ENCODE measurements around the gene IGF1.

DNA sequence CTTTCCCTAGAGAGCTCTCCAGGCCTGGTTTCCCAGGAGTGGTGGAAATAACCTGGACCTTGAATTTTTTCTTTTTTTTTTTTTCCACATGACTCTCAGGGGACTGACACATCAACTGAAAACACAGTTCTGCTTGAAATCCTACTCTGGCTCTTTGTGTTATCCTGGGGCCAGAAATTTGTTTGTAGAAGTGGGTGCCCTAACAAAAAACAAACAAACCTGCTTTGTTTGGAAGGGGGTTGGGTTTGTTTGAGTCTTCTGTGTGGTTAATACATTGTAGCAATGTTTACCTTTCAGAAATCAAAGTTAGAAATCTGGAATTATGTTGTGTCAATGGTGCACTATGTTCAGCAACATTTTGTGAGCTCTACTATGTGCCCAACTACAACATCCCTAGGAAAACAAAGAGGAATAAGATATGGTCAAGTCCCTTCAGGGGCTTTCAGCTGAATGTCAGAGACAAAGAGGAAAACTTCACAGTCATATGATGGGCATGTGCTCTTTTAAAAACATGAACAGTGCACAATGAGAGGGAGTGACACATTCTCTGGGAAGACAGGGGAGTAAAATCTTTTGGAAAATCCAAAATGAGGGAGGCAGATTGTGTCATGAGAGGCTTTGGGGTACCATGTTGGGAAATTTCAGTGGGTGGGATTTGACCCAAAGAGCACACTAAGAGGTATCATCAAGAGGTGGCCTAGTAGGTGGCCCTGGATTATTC is 1.5 kb upstream of the IGF1 start:
- TF ChIP-seq CTCF (IDR thresholded peaks at IDR 0.05), result no peak
- TF ChIP-seq POLR2A (IDR thresholded peaks at IDR 0.05), result no peak
